Keratinocyte (primary cell): Measurements from ENCODE around the gene ADAT2.

Experiments
- EZH2 ChIP-seq: IDR thresholded peaks from one replicate; pipeline ENCODE4 v1.6.1; 2012; ENCODE audit warnings: inconsistent platforms, mild to moderate bottlenecking, low read length, moderate library complexity
- TF ChIP-seq, protein P1 (sequence below), 3 experiments: IDR thresholded peaks in 1 of 3; conservative IDR thresholded peaks in 1 of 3; optimal IDR thresholded peaks in 1 of 3; 2 replicates in 2 of 3; 3 replicates in 1 of 3; pipeline versions ENCODE3 to v1.5.1; 2011; ENCODE audit warnings: low read length in 3 of 3, mild to moderate bottlenecking in 3 of 3, moderate library complexity in 2 of 3, control low read depth in 1 of 3, inconsistent platforms in 1 of 3; ENCODE audit not compliant: insufficient read depth in 2 of 3; ENCODE audit errors: extremely low read depth in 1 of 3

DNA sequence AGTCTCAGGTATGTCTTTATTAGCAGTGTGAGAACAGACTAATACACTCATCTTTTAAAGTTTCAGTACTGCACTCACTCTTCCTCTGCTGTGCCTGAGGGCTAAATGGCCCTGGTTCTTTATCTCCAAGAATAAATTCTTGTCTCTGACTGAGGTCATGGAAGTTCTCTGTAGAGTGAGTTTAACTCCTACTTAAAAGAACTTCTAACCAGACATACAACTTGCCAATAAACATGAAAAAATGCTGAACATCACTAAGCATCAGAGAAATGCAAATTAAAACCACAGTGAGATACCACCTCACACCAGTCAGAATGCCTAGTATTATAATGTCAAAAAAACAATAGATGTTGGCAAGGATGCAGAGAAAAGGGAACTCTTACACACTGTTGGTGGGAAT is 73.6 kb downstream of the ADAT2 start:
- TF ChIP-seq EZH2: no peak
- TF ChIP-seq, protein P1, sequence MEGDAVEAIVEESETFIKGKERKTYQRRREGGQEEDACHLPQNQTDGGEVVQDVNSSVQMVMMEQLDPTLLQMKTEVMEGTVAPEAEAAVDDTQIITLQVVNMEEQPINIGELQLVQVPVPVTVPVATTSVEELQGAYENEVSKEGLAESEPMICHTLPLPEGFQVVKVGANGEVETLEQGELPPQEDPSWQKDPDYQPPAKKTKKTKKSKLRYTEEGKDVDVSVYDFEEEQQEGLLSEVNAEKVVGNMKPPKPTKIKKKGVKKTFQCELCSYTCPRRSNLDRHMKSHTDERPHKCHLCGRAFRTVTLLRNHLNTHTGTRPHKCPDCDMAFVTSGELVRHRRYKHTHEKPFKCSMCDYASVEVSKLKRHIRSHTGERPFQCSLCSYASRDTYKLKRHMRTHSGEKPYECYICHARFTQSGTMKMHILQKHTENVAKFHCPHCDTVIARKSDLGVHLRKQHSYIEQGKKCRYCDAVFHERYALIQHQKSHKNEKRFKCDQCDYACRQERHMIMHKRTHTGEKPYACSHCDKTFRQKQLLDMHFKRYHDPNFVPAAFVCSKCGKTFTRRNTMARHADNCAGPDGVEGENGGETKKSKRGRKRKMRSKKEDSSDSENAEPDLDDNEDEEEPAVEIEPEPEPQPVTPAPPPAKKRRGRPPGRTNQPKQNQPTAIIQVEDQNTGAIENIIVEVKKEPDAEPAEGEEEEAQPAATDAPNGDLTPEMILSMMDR (optimal IDR thresholded peaks at IDR 0.05 in 1 of 3, IDR thresholded peaks at IDR 0.05 in 1 of 3, conservative IDR thresholded peaks at IDR 0.05 in 1 of 3; ENCODE audit: extremely low read depth in 1 of 3, insufficient read depth in 2 of 3, low read length in 3 of 3): no peak
